ENCODE results near the gene GDPGP1.

DNA sequence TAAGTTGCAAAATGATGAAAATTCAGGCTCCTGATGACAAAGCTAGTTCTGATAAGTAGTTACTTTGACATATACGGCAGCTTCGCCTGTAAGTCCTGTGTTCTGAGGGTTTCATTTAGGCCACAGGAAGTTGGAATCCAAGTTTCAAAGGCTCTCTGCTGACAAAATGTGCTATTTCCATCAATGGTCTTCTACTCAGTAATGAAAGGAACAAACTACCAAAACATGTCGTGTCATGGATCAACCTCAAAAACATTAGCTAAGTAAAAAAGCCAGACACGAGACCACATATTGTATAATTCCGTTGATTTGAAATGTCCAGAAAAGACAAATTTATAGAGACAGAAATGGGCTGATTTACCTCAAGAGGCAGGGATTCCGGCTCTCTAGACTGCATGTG, 53.9 kb downstream of the GDPGP1 start:
- TF ChIP-seq PAX5 (IDR thresholded peaks at IDR 0.05; ENCODE audit: insufficient read depth, low read length, severe bottlenecking) (no peak), POLR2A (IDR thresholded peaks at IDR 0.05; ENCODE audit: low read depth, low read length) (no peak), POLR2AphosphoS5 (IDR thresholded peaks at IDR 0.05; ENCODE audit: low read depth, low read length) (no peak), TAF1 (IDR thresholded peaks at IDR 0.05; ENCODE audit: low read depth, low read length) (no peak)
